ENCODE results near the gene GNAS.

DNA sequence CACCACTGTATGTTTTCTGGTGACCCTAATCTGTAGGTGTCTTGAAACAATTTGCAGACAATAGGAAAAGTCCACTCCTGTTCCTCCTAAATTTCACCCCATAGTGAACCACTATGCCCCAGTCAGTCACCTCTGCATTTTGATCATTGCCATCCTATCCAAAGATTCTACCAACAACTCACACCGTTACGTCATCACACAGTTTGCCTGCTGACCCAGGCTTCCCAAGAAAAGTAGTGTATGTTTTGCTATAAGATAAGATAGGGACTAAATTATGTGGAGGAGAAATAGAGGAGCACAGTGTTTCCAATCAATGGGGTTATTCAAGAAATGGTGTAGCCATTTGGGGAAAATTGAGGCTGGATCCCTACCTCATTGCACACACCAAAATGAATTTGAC lies 58.8 kb downstream of the GNAS start:
- TF ChIP-seq FOXK2 (IDR thresholded peaks at IDR 0.05), result no peak
- no peak for TF ChIP-seq ELF4 (IDR thresholded peaks at IDR 0.05)
- no peak for TF ChIP-seq SP1 (IDR thresholded peaks at IDR 0.05)
- no peak for TF ChIP-seq LEF1 (IDR thresholded peaks at IDR 0.05; ENCODE audit: borderline replicate concordance)
- no peak for TF ChIP-seq SUZ12 (IDR thresholded peaks at IDR 0.05)
- no peak for TF ChIP-seq PKNOX1 (IDR thresholded peaks at IDR 0.05)
- no peak for TF ChIP-seq ZNF384 (IDR thresholded peaks at IDR 0.05)
- no peak for TF ChIP-seq NFRKB (IDR thresholded peaks at IDR 0.05)
- TF ChIP-seq BHLHE40 (IDR thresholded peaks at IDR 0.05; ENCODE audit: borderline replicate concordance), result no peak
- no peak for TF ChIP-seq HDGF (IDR thresholded peaks at IDR 0.05; ENCODE audit: borderline replicate concordance)
